ENCODE results near the gene PRF1. TPM values are rescaled to one million over a fixed set of nuclear protein-coding genes. Genes with fewer than 3 reads are reported as not detected.

PRF1 gene
- not detected in 5 replicates for total RNA-seq (2022; extraction: Qiagen RNA extraction; ENCODE audit: low read depth)

DNA sequence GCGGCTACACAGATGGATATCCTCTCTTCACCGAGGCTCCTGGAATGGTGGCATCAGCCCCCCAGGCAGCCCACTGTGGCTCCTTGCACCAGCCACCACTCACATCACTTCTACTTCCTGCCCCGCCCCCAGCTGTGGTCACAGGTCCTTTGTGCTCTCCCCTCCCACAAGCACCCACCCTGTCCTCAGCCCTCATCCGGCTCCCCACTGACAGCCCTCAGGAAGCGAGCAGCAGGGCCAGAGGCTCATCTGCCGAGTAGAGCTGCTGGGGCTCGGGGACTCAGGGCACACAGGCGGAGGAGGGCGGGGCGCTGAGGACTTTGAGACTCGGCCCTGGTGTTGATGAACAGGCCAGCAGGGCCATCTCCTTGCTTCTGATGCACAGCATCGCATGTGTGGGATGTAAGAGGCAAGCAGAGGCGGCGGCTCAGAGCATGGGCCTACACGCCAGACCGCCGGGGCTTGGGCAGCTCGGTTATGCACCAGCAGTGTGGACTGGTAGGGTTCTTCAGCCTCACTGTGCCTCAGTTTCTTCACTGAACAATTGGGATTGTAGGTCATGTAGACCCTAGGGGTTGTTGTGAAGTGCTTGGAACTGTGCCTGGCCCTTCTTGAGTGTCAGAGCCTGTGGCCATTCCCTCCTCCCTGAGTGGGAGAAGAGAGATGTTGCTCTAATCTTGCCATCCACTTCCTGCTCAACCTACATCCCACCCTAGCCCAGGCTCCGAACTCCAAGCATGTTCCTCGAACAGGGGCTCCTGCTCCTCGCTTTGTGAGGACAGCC, at the start of gene PRF1:
Gene PRF1 (minus strand): TSS at position 77 of the 784 bp plus-strand sequence. CDS start 1,839 bp downstream, outside the sequence.

Other genes starting within 250 kb of the PRF1 start
- 16.9 to 20.8 TPM (median 20.1 TPM) in 5 replicates for gene LRRC20, start 220.1 kb downstream of the PRF1 start, total RNA-seq (2022; extraction: Qiagen RNA extraction; ENCODE audit: low read depth)
- gene EIF4EBP2, start 198.6 kb downstream of the PRF1 start, total RNA-seq (2022; extraction: Qiagen RNA extraction; ENCODE audit: low read depth) = 13.6 to 17.1 TPM (median 15.9 TPM) in 5 replicates
- gene NODAL, start 161.1 kb downstream of the PRF1 start, total RNA-seq (2022; extraction: Qiagen RNA extraction; ENCODE audit: low read depth) = 0.06 TPM in 1 of 5 replicates, not detected in the others
- gene PALD1, start 124.0 kb downstream of the PRF1 start, total RNA-seq (2022; extraction: Qiagen RNA extraction; ENCODE audit: low read depth) = 5.9 to 8.6 TPM (median 7.2 TPM) in 5 replicates
- gene ADAMTS14, start 69.8 kb upstream of the PRF1 start, total RNA-seq (2022; extraction: Qiagen RNA extraction; ENCODE audit: low read depth) = 0.08 to 0.11 TPM (median 0.08 TPM) in 5 replicates
- gene TBATA, start 182.6 kb upstream of the PRF1 start, total RNA-seq (2022; extraction: Qiagen RNA extraction; ENCODE audit: low read depth) = not detected in 5 replicates
- gene SGPL1, start 213.2 kb upstream of the PRF1 start, total RNA-seq (2022; extraction: Qiagen RNA extraction; ENCODE audit: low read depth) = 27.6 to 34.0 TPM (median 33.4 TPM) in 5 replicates

All from A549 treated with DMSO at 1 μM for 4 hours (cell line).